Measurements from ENCODE around the gene ZNF609.
"Not testable (repeated sequence)": the region's sequence is repeated elsewhere in the genome, so short reads cannot be mapped to it uniquely, and the experiment has no call there.

Gene ZNF609

GRCh38 chr15:64462492-64462891 lies 2.1 kb downstream of the ZNF609 start:
- no peak for DNase-seq (ENCODE audit: low read depth in 1 of 2, low spot score in 1 of 2)
- no peak for TF ChIP-seq JUND (IDR thresholded peaks at IDR 0.05; ENCODE audit: low read depth)
- in situ Hi-C loops (cut with HindIII; ENCODE audit: low pct_unique_long_range_greater_than_20kb, low sequenced_read_pairs), result no loop called here

- DNase-seq (ENCODE audit: low read depth in 1 of 2, low spot score in 1 of 2), result peak in 1 of 2 experiments; percentile 5
- in situ Hi-C loops (cut with HindIII; ENCODE audit: low pct_unique_long_range_greater_than_20kb, low sequenced_read_pairs), result no loop called here
- no peak for TF ChIP-seq JUND (IDR thresholded peaks at IDR 0.05; ENCODE audit: low read depth)
Measured at GRCh38 chr15:64464276-64465005, 4.1 kb downstream of the ZNF609 start.

- DNase-seq (ENCODE audit: low read depth in 1 of 2, low spot score in 1 of 2), result no peak
- in situ Hi-C loops (cut with HindIII; ENCODE audit: low pct_unique_long_range_greater_than_20kb, low sequenced_read_pairs), result no loop called here
- no peak for TF ChIP-seq JUND (IDR thresholded peaks at IDR 0.05; ENCODE audit: low read depth)
Measured at GRCh38 chr15:64466408-64467141, 6.2 kb downstream of the ZNF609 start.

- TF ChIP-seq JUND (IDR thresholded peaks at IDR 0.05; ENCODE audit: low read depth), result no peak
- DNase-seq (ENCODE audit: low read depth in 1 of 2, low spot score in 1 of 2), result no peak
- in situ Hi-C loops (cut with HindIII; ENCODE audit: low pct_unique_long_range_greater_than_20kb, low sequenced_read_pairs), result no loop called here
Measured at GRCh38 chr15:64472161-64472560, 11.8 kb downstream of the ZNF609 start.

GRCh38 chr15:64474846-64475245 lies 14.5 kb downstream of the ZNF609 start:
- no peak for TF ChIP-seq JUND (IDR thresholded peaks at IDR 0.05; ENCODE audit: low read depth)
- DNase-seq (ENCODE audit: low read depth in 1 of 2, low spot score in 1 of 2), result no peak
- in situ Hi-C loops (cut with HindIII; ENCODE audit: low pct_unique_long_range_greater_than_20kb, low sequenced_read_pairs), result no loop called here

GRCh38 chr15:64476550-64476949 lies 16.2 kb downstream of the ZNF609 start:
- in situ Hi-C loops (cut with HindIII; ENCODE audit: low pct_unique_long_range_greater_than_20kb, low sequenced_read_pairs), result no loop called here
- no peak for TF ChIP-seq JUND (IDR thresholded peaks at IDR 0.05; ENCODE audit: low read depth)
- DNase-seq (ENCODE audit: low read depth in 1 of 2, low spot score in 1 of 2), result no peak

GRCh38 chr15:64478863-64479262 lies 18.5 kb downstream of the ZNF609 start:
- TF ChIP-seq JUND (IDR thresholded peaks at IDR 0.05; ENCODE audit: low read depth), result no peak
- in situ Hi-C loops (cut with HindIII; ENCODE audit: low pct_unique_long_range_greater_than_20kb, low sequenced_read_pairs), result no loop called here
- DNase-seq (ENCODE audit: low read depth in 1 of 2, low spot score in 1 of 2), result no peak

- no peak for TF ChIP-seq JUND (IDR thresholded peaks at IDR 0.05; ENCODE audit: low read depth)
- in situ Hi-C loops (cut with HindIII; ENCODE audit: low pct_unique_long_range_greater_than_20kb, low sequenced_read_pairs), result no loop called here
- DNase-seq (ENCODE audit: low read depth in 1 of 2, low spot score in 1 of 2), result no peak
Measured at GRCh38 chr15:64480891-64481290, 20.5 kb downstream of the ZNF609 start.

- DNase-seq (ENCODE audit: low read depth in 1 of 2, low spot score in 1 of 2), result no peak
- TF ChIP-seq JUND (IDR thresholded peaks at IDR 0.05; ENCODE audit: low read depth), result no peak
- in situ Hi-C loops (cut with HindIII; ENCODE audit: low pct_unique_long_range_greater_than_20kb, low sequenced_read_pairs), result no loop called here
Measured at GRCh38 chr15:64483749-64484148, 23.4 kb downstream of the ZNF609 start.

GRCh38 chr15:64485796-64486195 lies 25.4 kb downstream of the ZNF609 start:
- in situ Hi-C loops (cut with HindIII; ENCODE audit: low pct_unique_long_range_greater_than_20kb, low sequenced_read_pairs), result no loop called here
- no peak for TF ChIP-seq JUND (IDR thresholded peaks at IDR 0.05; ENCODE audit: low read depth)
- DNase-seq (ENCODE audit: low read depth in 1 of 2, low spot score in 1 of 2), result no peak

GRCh38 chr15:64490598-64491259 lies 30.4 kb downstream of the ZNF609 start:
- in situ Hi-C loops (cut with HindIII; ENCODE audit: low pct_unique_long_range_greater_than_20kb, low sequenced_read_pairs), result no loop called here
- no peak for TF ChIP-seq JUND (IDR thresholded peaks at IDR 0.05; ENCODE audit: low read depth)
- no peak for DNase-seq (ENCODE audit: low read depth in 1 of 2, low spot score in 1 of 2)

- DNase-seq (ENCODE audit: low read depth in 1 of 2, low spot score in 1 of 2), result no peak
- in situ Hi-C loops (cut with HindIII; ENCODE audit: low pct_unique_long_range_greater_than_20kb, low sequenced_read_pairs), result no loop called here
- TF ChIP-seq JUND (IDR thresholded peaks at IDR 0.05; ENCODE audit: low read depth), result no peak
Measured at GRCh38 chr15:64493641-64494040, 33.3 kb downstream of the ZNF609 start.

GRCh38 chr15:64495968-64496367 lies 35.6 kb downstream of the ZNF609 start:
- DNase-seq (ENCODE audit: low read depth in 1 of 2, low spot score in 1 of 2); in situ Hi-C loops (cut with HindIII; ENCODE audit: low pct_unique_long_range_greater_than_20kb, low sequenced_read_pairs): not testable (repeated sequence)

Measured in T47D (cell line).